Activated CD4-positive, alpha-beta T cell treated with anti-CD3 and anti-CD28 coated beads for 36 hours (primary cell): Measurements from ENCODE around the gene MEGF11. TPM values are rescaled to one million over a fixed set of nuclear protein-coding genes. Genes with fewer than 3 reads are reported as not detected.
A peak's percentile ranks its signal among the peaks of the same experiment; 100 is the strongest.

Source experiments
- ATAC-seq: fragments of 200-7000 bp; cut with Tn5 transposase; one replicate; pipeline ENCODE4 v1.10.0; 2021; ENCODE audit warnings: mild to moderate bottlenecking, moderate library complexity
- CTCF ChIA-PET: fragments of 350-600 bp; sonication (Branson Sonifier 250); formaldehyde crosslinking; loops from one replicate; lab custom pipeline; 2021; ENCODE audit warnings: antibody characterized with exemption; lab: Charles Lee
- POLR2A ChIA-PET: fragments of 350-600 bp; sonication (Branson Sonifier 250); formaldehyde crosslinking; loops from one replicate; lab custom pipeline; 2021; ENCODE audit warnings: antibody characterized with exemption, inconsistent platforms; lab: Charles Lee
- DNase-seq: peaks from one replicate; pipeline ENCODE4 v3.0.0-alpha.2; 2020
- H3K27ac Mint-ChIP-seq: one replicate; pipeline ENCODE4 v1.8.0; 2021; ENCODE audit warnings: mixed read lengths
- H3K27me3 Mint-ChIP-seq: one replicate; pipeline ENCODE4 v1.8.0; 2021; ENCODE audit warnings: mixed read lengths
- H3K36me3 Mint-ChIP-seq: one replicate; pipeline ENCODE4 v1.8.0; 2021; ENCODE audit warnings: low read depth, mixed read lengths
- H3K4me1 Mint-ChIP-seq: one replicate; pipeline ENCODE4 v1.8.0; 2021; ENCODE audit warnings: mixed read lengths
- H3K4me3 Mint-ChIP-seq: one replicate; pipeline ENCODE4 v1.8.0; 2021; ENCODE audit warnings: mild to moderate bottlenecking, moderate library complexity, mixed read lengths
- H3K9me3 Mint-ChIP-seq: one replicate; pipeline ENCODE4 v1.8.0; 2021; ENCODE audit warnings: low read depth, mixed read lengths
- intact Hi-C, 2 experiments: fragments of 100-400 bp; cut with DNase I in 1 of 2; cut with micrococcal nuclease in 1 of 2; formaldehyde crosslinking; loops; one replicate each; pipeline versions ENCODE4 v1.14.2 to v1.15.1; 2022 to 2024; cut with DNase I, micrococcal nuclease
- total RNA-seq, 2 experiments: library from RNA; stranded (reverse); gene quantifications; one replicate each; pipeline ENCODE4 v1.2.3, GENCODE V29; 2021

MEGF11 gene
- total RNA-seq, 2 experiments from 2014 or later = not detected

GRCh38 chr15:66033143-66033542 lies 220.4 kb downstream of the MEGF11 start:
- H3K4me3 Mint-ChIP-seq = no peak overlapping the region
- H3K27ac Mint-ChIP-seq = no peak overlapping the region
- H3K9me3 Mint-ChIP-seq = peaks cover 5% of the 10 kb centered on the region
- intact Hi-C loops = no loop called here
- DNase-seq (no peak), ATAC-seq (no peak)
- POLR2A ChIA-PET = no interaction called here
- peaks cover 17% of the 10 kb centered on the region for H3K27me3 Mint-ChIP-seq
- no peaks in the 10 kb centered on the region for H3K4me1 Mint-ChIP-seq
- H3K36me3 Mint-ChIP-seq = no peaks in the 10 kb centered on the region
- CTCF ChIA-PET = no interaction called here

- H3K4me1 Mint-ChIP-seq = no peaks in the 10 kb centered on the region
- POLR2A ChIA-PET = no interaction called here
- no peak overlapping the region for H3K27ac Mint-ChIP-seq
- CTCF ChIA-PET = no interaction called here
- DNase-seq (no peak), ATAC-seq (no peak)
- no peak overlapping the region for H3K4me3 Mint-ChIP-seq
- no peaks in the 10 kb centered on the region for H3K36me3 Mint-ChIP-seq
- peaks cover 15% of the 10 kb centered on the region for H3K27me3 Mint-ChIP-seq
- H3K9me3 Mint-ChIP-seq = peaks cover 5% of the 10 kb centered on the region
- intact Hi-C loops = no loop called here
Measured at GRCh38 chr15:66032006-66032405, 221.5 kb downstream of the MEGF11 start.

DNA sequence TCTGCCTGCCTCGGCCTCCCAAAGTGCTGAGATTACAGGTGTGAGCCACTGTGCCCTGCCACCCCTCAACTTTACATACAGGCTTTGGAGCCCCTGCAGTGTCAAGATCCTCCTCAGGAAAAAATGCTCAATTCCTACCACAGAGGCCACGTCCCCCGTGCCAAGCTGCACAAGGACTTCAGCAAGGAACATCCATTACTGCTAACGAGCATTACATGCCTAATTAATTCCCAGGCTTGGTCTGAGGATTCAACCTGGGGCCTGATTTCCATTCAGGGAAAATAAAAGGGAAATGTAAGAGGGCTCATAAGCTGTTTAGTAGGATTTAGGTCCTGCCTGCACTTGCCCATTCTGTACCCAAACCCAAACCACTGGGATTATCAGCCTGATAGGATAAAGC lies 222.9 kb downstream of the MEGF11 start:
- ATAC-seq (no peak), DNase-seq (no peak)
- ChIA-PET CTCF (no interaction called here), POLR2A (no interaction called here)
- intact Hi-C loops = no loop called here
- H3K36me3 Mint-ChIP-seq = no peaks in the 10 kb centered on the region
- peaks cover 13% of the 10 kb centered on the region for H3K27me3 Mint-ChIP-seq
- peaks cover 5% of the 10 kb centered on the region for H3K9me3 Mint-ChIP-seq
- no peak overlapping the region for H3K27ac Mint-ChIP-seq
- no peaks in the 10 kb centered on the region for H3K4me1 Mint-ChIP-seq
- no peak overlapping the region for H3K4me3 Mint-ChIP-seq

- DNase-seq (no peak), ATAC-seq (no peak)
- Mint-ChIP-seq H3K36me3 (no peaks in the 10 kb centered on the region), H3K4me3 (no peak overlapping the region), H3K27me3 (peaks cover 17% of the 10 kb centered on the region), H3K4me1 (no peaks in the 10 kb centered on the region), H3K9me3 (peaks cover 5% of the 10 kb centered on the region), H3K27ac (no peak overlapping the region)
- ChIA-PET CTCF (no interaction called here), POLR2A (no interaction called here)
- intact Hi-C loops = no loop called here
Measured at GRCh38 chr15:66029650-66030049, 223.9 kb downstream of the MEGF11 start.

GRCh38 chr15:66027268-66027805 lies 226.2 kb downstream of the MEGF11 start:
- no peak overlapping the region for H3K27ac Mint-ChIP-seq
- H3K36me3 Mint-ChIP-seq = no peaks in the 10 kb centered on the region
- no peak overlapping the region for H3K4me3 Mint-ChIP-seq
- ATAC-seq (peak; percentile 19), DNase-seq (no peak)
- POLR2A ChIA-PET = no interaction called here
- CTCF ChIA-PET = interaction anchor here (0.6 kb wide), 1 partner anchor 15 kb away, joined by 3 read pairs; no protein-coding TSS in a partner anchor
- intact Hi-C loops = no loop called here
- no peaks in the 10 kb centered on the region for H3K4me1 Mint-ChIP-seq
- peaks cover 3% of the 10 kb centered on the region for H3K9me3 Mint-ChIP-seq
- peaks cover 14% of the 10 kb centered on the region for H3K27me3 Mint-ChIP-seq

DNA sequence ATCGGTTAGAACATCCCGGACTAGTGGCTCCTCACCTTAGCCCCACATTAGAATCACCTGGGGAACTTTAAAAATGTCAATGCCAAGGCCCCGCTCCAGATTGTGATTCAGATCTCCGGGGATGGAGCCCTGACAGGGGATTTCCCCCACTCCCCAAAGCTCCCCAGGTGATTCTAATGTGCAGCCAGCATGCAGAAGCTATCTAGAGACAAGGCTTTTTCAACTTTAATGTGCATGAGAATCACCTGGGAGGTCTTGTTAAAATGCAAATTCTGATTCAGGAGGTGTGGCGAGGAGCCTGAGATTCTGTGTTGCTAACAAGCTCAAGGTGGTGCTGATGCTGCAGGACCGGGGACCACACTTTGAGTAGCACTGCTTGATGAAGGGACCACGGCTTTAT lies 227.6 kb downstream of the MEGF11 start:
- intact Hi-C loops = no loop called here
- Mint-ChIP-seq H3K4me3 (no peak overlapping the region), H3K36me3 (no peaks in the 10 kb centered on the region), H3K27ac (no peak overlapping the region), H3K9me3 (no peaks in the 10 kb centered on the region), H3K27me3 (peaks cover 9% of the 10 kb centered on the region), H3K4me1 (no peaks in the 10 kb centered on the region)
- DNase-seq (no peak), ATAC-seq (no peak)
- POLR2A ChIA-PET = no interaction called here
- CTCF ChIA-PET = interaction anchor here (1.6 kb wide), 1 partner anchor 59 kb away, joined by 4 read pairs; no protein-coding TSS in a partner anchor

GRCh38 chr15:66025015-66025452 lies 228.5 kb downstream of the MEGF11 start:
- DNase-seq (no peak), ATAC-seq (no peak)
- Mint-ChIP-seq H3K4me1 (no peaks in the 10 kb centered on the region), H3K9me3 (no peaks in the 10 kb centered on the region), H3K36me3 (no peaks in the 10 kb centered on the region), H3K27me3 (peaks cover 8% of the 10 kb centered on the region), H3K27ac (no peak overlapping the region), H3K4me3 (no peak overlapping the region)
- intact Hi-C loops = no loop called here
- ChIA-PET CTCF (interaction anchor here (1.6 kb wide), 1 partner anchor 60 kb away, joined by 4 read pairs; no protein-coding TSS in a partner anchor), POLR2A (no interaction called here)

DNA sequence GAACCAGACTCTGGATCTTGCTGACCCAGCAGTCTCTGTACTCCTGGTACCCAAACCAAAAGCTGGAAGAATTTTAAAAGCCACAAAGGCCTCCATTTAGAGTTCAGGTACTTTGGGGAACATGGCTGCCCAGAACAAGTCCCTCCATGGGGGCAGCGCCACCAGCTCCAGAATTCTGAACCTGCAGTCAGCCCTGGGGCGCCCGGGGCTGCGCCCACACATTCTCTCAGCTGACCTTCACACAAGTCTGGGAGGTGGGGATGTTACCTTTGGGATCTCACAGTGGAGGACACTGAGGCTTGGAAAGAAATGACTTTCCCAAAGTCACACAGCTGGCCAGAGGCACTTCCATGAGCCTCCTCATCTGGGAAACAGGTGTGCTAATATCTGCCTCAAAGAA lies 229.4 kb downstream of the MEGF11 start:
- intact Hi-C loops = no loop called here
- ATAC-seq = no peak
- H3K27ac Mint-ChIP-seq = no peak overlapping the region
- peaks cover 4% of the 10 kb centered on the region for H3K27me3 Mint-ChIP-seq
- no peaks in the 10 kb centered on the region for H3K9me3 Mint-ChIP-seq
- no peak overlapping the region for H3K4me3 Mint-ChIP-seq
- POLR2A ChIA-PET = no interaction called here
- H3K4me1 Mint-ChIP-seq = no peaks in the 10 kb centered on the region
- DNase-seq = no peak
- CTCF ChIA-PET = no interaction called here
- no peaks in the 10 kb centered on the region for H3K36me3 Mint-ChIP-seq

DNA sequence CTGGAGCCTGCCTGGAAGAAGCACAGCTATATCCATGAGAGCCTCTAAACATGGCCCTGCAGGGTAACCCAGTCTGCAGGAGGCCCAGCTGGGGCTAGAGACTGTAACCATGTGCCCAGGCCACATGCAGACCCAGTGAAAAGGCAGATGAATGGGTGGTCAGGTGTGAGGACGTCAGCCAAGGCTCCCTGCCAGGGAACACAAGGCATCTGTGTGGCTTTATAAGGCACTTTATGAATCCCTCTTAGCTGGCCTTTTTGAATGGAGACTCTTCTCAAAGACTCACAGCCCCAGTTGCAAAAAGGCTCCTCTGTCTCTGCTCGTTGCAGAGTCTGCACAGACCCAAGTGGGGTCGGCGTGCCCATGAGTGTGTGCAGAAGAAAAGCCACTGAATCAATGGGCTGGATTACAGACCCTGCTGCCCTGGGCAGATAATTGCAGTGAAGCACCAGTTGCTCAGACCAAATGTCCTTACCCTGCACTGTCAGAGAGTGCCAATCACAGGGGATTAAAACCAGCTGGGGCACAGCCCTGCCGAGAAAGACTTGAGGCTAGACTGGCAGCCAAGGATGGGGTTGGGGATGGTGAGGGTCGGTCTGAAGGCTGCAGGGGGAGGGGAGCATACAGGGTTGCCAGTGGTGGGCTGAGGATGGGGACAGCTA lies 230.1 kb downstream of the MEGF11 start:
- Mint-ChIP-seq H3K27me3 (peaks cover 6% of the 10 kb centered on the region), H3K9me3 (no peaks in the 10 kb centered on the region), H3K4me3 (no peak overlapping the region), H3K36me3 (no peaks in the 10 kb centered on the region), H3K27ac (no peak overlapping the region), H3K4me1 (no peaks in the 10 kb centered on the region)
- ChIA-PET CTCF (interaction anchor here (0.6 to 0.7 kb wide), 2 partner anchors 154 to 1791 kb away, joined by 3 to 4 read pairs; no protein-coding TSS in a partner anchor), POLR2A (no interaction called here)
- DNase-seq (no peak), ATAC-seq (no peak)
- intact Hi-C loops = no loop called here

GRCh38 chr15:66022163-66022525 lies 231.4 kb downstream of the MEGF11 start:
- no peak overlapping the region for H3K4me3 Mint-ChIP-seq
- CTCF ChIA-PET = interaction anchor here (0.6 to 0.9 kb wide), 2 partner anchors 18 to 76 kb away, joined by 3 read pairs; no protein-coding TSS in a partner anchor
- no peak overlapping the region for H3K27ac Mint-ChIP-seq
- ATAC-seq (no peak), DNase-seq (no peak)
- intact Hi-C loops = no loop called here
- no peaks in the 10 kb centered on the region for H3K4me1 Mint-ChIP-seq
- no peaks in the 10 kb centered on the region for H3K36me3 Mint-ChIP-seq
- POLR2A ChIA-PET = no interaction called here
- peaks cover 8% of the 10 kb centered on the region for H3K27me3 Mint-ChIP-seq
- H3K9me3 Mint-ChIP-seq = no peaks in the 10 kb centered on the region

DNA sequence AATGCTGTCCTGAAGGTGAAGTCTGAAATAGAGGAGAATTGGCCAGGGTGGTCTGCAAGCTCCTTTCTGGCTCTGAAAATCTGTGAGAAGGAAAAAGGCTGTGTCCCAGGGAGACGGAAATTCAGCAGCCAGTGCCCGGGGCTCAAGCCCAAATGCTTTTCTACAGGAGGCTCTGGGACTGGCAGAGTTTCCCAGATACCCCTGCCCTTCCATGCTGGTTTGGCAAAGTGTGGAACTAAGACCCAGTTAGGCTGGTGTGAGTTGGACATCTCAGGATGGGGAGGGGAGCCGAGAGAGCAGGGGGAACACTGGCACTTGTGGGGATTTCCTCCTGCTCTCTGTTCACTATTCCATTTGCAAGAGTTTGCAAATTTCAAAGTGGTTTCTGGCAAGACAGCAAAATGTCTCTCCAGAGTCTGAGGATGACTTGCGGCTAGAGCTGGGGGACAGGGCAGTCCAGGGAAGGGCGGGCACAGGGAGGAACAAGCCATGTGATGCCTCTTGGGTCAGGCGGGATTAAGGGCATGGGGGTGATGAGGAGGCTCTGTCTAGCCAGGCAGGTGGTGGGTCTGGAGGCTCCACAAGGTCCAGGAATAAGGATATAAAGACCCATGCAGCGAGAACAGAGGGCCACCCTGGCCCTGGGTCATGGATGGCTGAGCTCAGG lies 231.9 kb downstream of the MEGF11 start:
- ChIA-PET POLR2A (no interaction called here), CTCF (interaction anchor here (0.6 to 0.8 kb wide), 2 partner anchors 18 to 31 kb away, joined by 3 to 4 read pairs; no protein-coding TSS in a partner anchor)
- Mint-ChIP-seq H3K9me3 (no peaks in the 10 kb centered on the region), H3K4me1 (no peaks in the 10 kb centered on the region), H3K27ac (no peak overlapping the region), H3K4me3 (no peak overlapping the region), H3K36me3 (no peaks in the 10 kb centered on the region), H3K27me3 (peaks cover 8% of the 10 kb centered on the region)
- intact Hi-C loops = no loop called here
- DNase-seq (no peak), ATAC-seq (no peak)
